ENCODE measurements around the gene IL3RA. TPM values are rescaled to one million over a fixed set of nuclear protein-coding genes. Genes with fewer than 3 reads are reported as not detected.

The IL3RA gene
- total and polyA plus RNA-seq, 2 of the 8 experiments (the other 6 are each of a cell fraction or from before 2014, with no cell fraction given), result 0.11 TPM; not detected in 1

- H3K4me1 ChIP-seq (replicated peaks in 1 of 4; ENCODE audit: control insufficient read depth in 3 of 4, insufficient read depth in 4 of 4, low read length in 3 of 4), result no peaks in the 10 kb centered on the region
- H3K27me3 ChIP-seq (replicated peaks in 1 of 4; ENCODE audit: control insufficient read depth in 3 of 4, extremely low read depth in 1 of 4, insufficient read depth in 3 of 4, low read length in 3 of 4), result no peaks in the 10 kb centered on the region
- H3K9ac ChIP-seq (replicated peaks in 1 of 4; ENCODE audit: extremely low read depth in 1 of 4, low read depth in 3 of 4, low read length in 3 of 4), result no peak overlapping the region
- no peak overlapping the region for H4K91ac ChIP-seq (replicated peaks; ENCODE audit: insufficient read length, low read length)
- peaks cover 0 to 10% of the 10 kb centered on the region in 2 experiments; a peak in 1 of 4 replicates for H3K9me3 ChIP-seq (ENCODE audit: insufficient read depth in 2 of 2, low read depth in 1 of 2, low read length in 1 of 2)
- no peak overlapping the region for H2BK12ac ChIP-seq (ENCODE audit: low read depth, low read length)
- H3K36me3 ChIP-seq (ENCODE audit: control insufficient read depth in 2 of 4, insufficient read depth in 4 of 4, low read length in 3 of 4), result peaks cover 40 to 76% (median 66%) of the 10 kb centered on the region in 4 experiments
- TF ChIP-seq RNF2 (IDR thresholded peaks at IDR 0.05; ENCODE audit: borderline replicate concordance, low read depth, low read length, missing control alignments, poor library complexity, severe bottlenecking) (no peak), POLR2A (IDR thresholded peaks at IDR 0.05; ENCODE audit: control extremely low read depth in 1 of 2, low read depth in 2 of 2, low read length in 2 of 2) (no peak; a peak in 1 of 3 replicates), SAP30 (IDR thresholded peaks at IDR 0.05; ENCODE audit: insufficient read depth, insufficient replicate concordance, low read length) (no peak), CTCF (IDR thresholded peaks at IDR 0.05; ENCODE audit: control extremely low read depth in 1 of 3, insufficient read depth in 1 of 3, low read depth in 1 of 3, low read length in 3 of 3) (no peak), CEBPB (IDR thresholded peaks at IDR 0.05; ENCODE audit: low read depth, low read length) (no peak), TBP (IDR thresholded peaks at IDR 0.05; ENCODE audit: low read depth, low read length) (no peak), E2F6 (IDR thresholded peaks at IDR 0.05) (no peak)
- no peak overlapping the region for H3K14ac ChIP-seq (ENCODE audit: insufficient read length)
- no peak overlapping the region for H3K27ac ChIP-seq (ENCODE audit: low read depth, low read length)
- H2AK5ac ChIP-seq (ENCODE audit: low read depth, low read length), result no peak overlapping the region
- H3K56ac ChIP-seq (replicated peaks; ENCODE audit: insufficient read length, low read depth, low read length), result no peak overlapping the region
- H2BK120ac ChIP-seq (replicated peaks; ENCODE audit: low read depth, low read length), result no peak overlapping the region
- no peak overlapping the region for H4K5ac ChIP-seq (ENCODE audit: insufficient read length, low read depth, low read length)
- no peak overlapping the region for H2BK20ac ChIP-seq (ENCODE audit: low read length)
- no peak overlapping the region for H3K4ac ChIP-seq (replicated peaks; ENCODE audit: insufficient read length, low read depth, low read length)
- WGBS, 2 experiments (ENCODE audit: extremely low coverage in 1 of 2, insufficient coverage in 1 of 2, insufficient read length in 1 of 2, insufficient replicate concordance in 2 of 2, low coverage in 1 of 2, low lambda C conversion rate in 2 of 2, missing lambda C conversion rate in 1 of 2), result 80% methylated on average over 19 of the region's 19 CpGs; no CpG with 5 or more reads in 1 of the 2 experiments
- no peak overlapping the region for H3K23ac ChIP-seq (ENCODE audit: insufficient read length)
- no peak overlapping the region for H3K4me2 ChIP-seq (ENCODE audit: insufficient read depth in 1 of 2, low read depth in 2 of 2, low read length in 2 of 2)
- no peak overlapping the region for H3K18ac ChIP-seq (ENCODE audit: extremely low read depth, low read length)
- ChIA-PET CTCF (ENCODE audit: partially characterized antibody) (no interaction called here), POLR2A (ENCODE audit: partially characterized antibody) (no interaction called here)
- no peak overlapping the region for H3K4me3 ChIP-seq (ENCODE audit: extremely low read depth in 1 of 4, insufficient read depth in 2 of 4, low read depth in 3 of 4, low read length in 4 of 4)
- no peak for DNase-seq (ENCODE audit: low read depth in 1 of 2, low spot score in 2 of 2)
- no peak overlapping the region for H2AFZ ChIP-seq (ENCODE audit: low read length)
- no peak overlapping the region for H4K8ac ChIP-seq (ENCODE audit: extremely low read depth, insufficient read depth, low read length)
- H3K23me2 ChIP-seq (ENCODE audit: low read depth, low read length), result peaks cover 14% of the 10 kb centered on the region; the same call in 1 of the 2 replicates
- H2BK15ac ChIP-seq (ENCODE audit: low read length), result no peak overlapping the region
- no peak for FAIRE-seq
- peaks cover 2% of the 10 kb centered on the region for H3K79me1 ChIP-seq (ENCODE audit: low read depth, low read length)
- peak overlapping the region; percentile 44; the same call in 1 of the 2 replicates for H2BK5ac ChIP-seq (ENCODE audit: low read depth, low read length)
- H3K79me2 ChIP-seq (ENCODE audit: control insufficient read depth in 1 of 2, insufficient read depth in 2 of 2, low read length in 2 of 2), result no peaks in the 10 kb centered on the region; a peak in 1 of 4 replicates
- H4K20me1 ChIP-seq (replicated peaks in 1 of 2; ENCODE audit: control insufficient read depth in 1 of 2, insufficient read depth in 2 of 2, low read length in 2 of 2), result peaks cover 5 to 34% of the 10 kb centered on the region in 2 experiments
These were observed 83.2 kb downstream of the IL3RA start for GRCh38 chrX:1419545-1420355.

Measured in H1 (cell line).